CD4-positive, alpha-beta T cell treated with Interleukin-21 for 1 hour (primary cell): Measurements from ENCODE around the gene MGAT4D.
"Not testable (repeated sequence)": the region's sequence is repeated elsewhere in the genome, so short reads cannot be mapped to it uniquely, and the experiment has no call there.

Source experiments
- DNase-seq: peaks from one replicate; pipeline ENCODE4 v3.0.0-alpha.2; 2020

The MGAT4D gene

GRCh38 chr4:140497747-140498636, at the start of gene MGAT4D:
Gene MGAT4D (minus strand): TSS chr4:140498293. CDS start chr4:140498222, 71 bp downstream.
- DNase-seq = no peak

- DNase-seq = no peak
Observed at GRCh38 chr4:140533951-140534480, 35.9 kb upstream of the MGAT4D start.

- no peak for DNase-seq
Observed at GRCh38 chr4:140529434-140529833, 31.3 kb upstream of the MGAT4D start.

- DNase-seq = peak; percentile 97
Observed at GRCh38 chr4:140523857-140524742, 26.0 kb upstream of the MGAT4D start, which contains the start of gene ELMOD2. Gene ELMOD2 (plus strand): TSS chr4:140524168. CDS start chr4:140525429, 1,261 bp downstream.

GRCh38 chr4:140523370-140523856, 25.3 kb upstream of the MGAT4D start:
- DNase-seq = no peak

- DNase-seq = no peak
Observed at GRCh38 chr4:140515423-140515822, 17.3 kb upstream of the MGAT4D start.

- DNase-seq = not testable (repeated sequence)
Observed at GRCh38 chr4:140513765-140514164, 15.7 kb upstream of the MGAT4D start.

GRCh38 chr4:140504261-140504660, 6.2 kb upstream of the MGAT4D start:
- no peak for DNase-seq

GRCh38 chr4:140499391-140499790, 1.3 kb upstream of the MGAT4D start:
- no peak for DNase-seq

GRCh38 chr4:140497405-140497746, 717 bp downstream of the MGAT4D start:
- no peak for DNase-seq

- DNase-seq = no peak
Observed at GRCh38 chr4:140485939-140486338, 12.2 kb downstream of the MGAT4D start.

- DNase-seq = no peak
Observed at GRCh38 chr4:140483445-140483844, 14.6 kb downstream of the MGAT4D start.

GRCh38 chr4:140472156-140472555, 25.9 kb downstream of the MGAT4D start:
- no peak for DNase-seq

- DNase-seq = no peak
Observed at GRCh38 chr4:140469791-140470733, 28.0 kb downstream of the MGAT4D start.

GRCh38 chr4:140466146-140466545, 31.9 kb downstream of the MGAT4D start:
- DNase-seq = no peak

- DNase-seq = no peak
Observed at GRCh38 chr4:140463614-140464013, 34.5 kb downstream of the MGAT4D start.

GRCh38 chr4:140463182-140463581, 34.9 kb downstream of the MGAT4D start:
- DNase-seq = no peak

GRCh38 chr4:140450352-140450751, 47.7 kb downstream of the MGAT4D start:
- no peak for DNase-seq

GRCh38 chr4:140448830-140449229, 49.3 kb downstream of the MGAT4D start:
- DNase-seq = no peak

GRCh38 chr4:140448162-140448561, 49.9 kb downstream of the MGAT4D start:
- DNase-seq = no peak

GRCh38 chr4:140444347-140444746, 53.7 kb downstream of the MGAT4D start:
- not testable (repeated sequence) for DNase-seq

GRCh38 chr4:140439644-140440142, 58.4 kb downstream of the MGAT4D start:
- DNase-seq = no peak
